DOHH2 (cell line): ENCODE measurements around the gene PPM1H.

Source experiments
- H3F3A ChIP-seq: fragments of 200-600 bp; sonication (generic), shearing (Covaris generic); 2 replicates; pipeline ENCODE4 v1.6.0; 2016; ENCODE audit warnings: antibody characterized with exemption, mild to moderate bottlenecking; ENCODE audit not compliant: control insufficient read depth, insufficient read depth
- H3K27ac ChIP-seq: fragments of 200-600 bp; sonication (generic); 2 replicates; pipeline ENCODE4 v1.5.1; 2014; ENCODE audit warnings: low read depth, mild to moderate bottlenecking, low read length, moderate library complexity
- H3K27me3 ChIP-seq: fragments of 200-600 bp; sonication (generic); 2 replicates; pipeline ENCODE4 v1.6.1; 2014; ENCODE audit warnings: mild to moderate bottlenecking, low read length, mixed read lengths; ENCODE audit not compliant: control insufficient read depth
- H3K36me3 ChIP-seq: fragments of 200-600 bp; sonication (generic); 2 replicates; pipeline ENCODE4 v1.6.1; 2014; ENCODE audit warnings: mild to moderate bottlenecking, low read length, moderate library complexity, mixed read lengths; ENCODE audit not compliant: control insufficient read depth
- H3K4me1 ChIP-seq: fragments of 200-600 bp; sonication (generic); 2 replicates; pipeline ENCODE4 v1.6.1; 2014; ENCODE audit warnings: mild to moderate bottlenecking, low read length, mixed read lengths; ENCODE audit not compliant: control insufficient read depth
- H3K4me2 ChIP-seq: fragments of 200-600 bp; sonication (generic); 2 replicates; pipeline ENCODE4 v1.6.0; 2014; ENCODE audit warnings: mild to moderate bottlenecking, low read length, moderate library complexity
- H3K4me3 ChIP-seq: fragments of 200-600 bp; sonication (generic); 2 replicates; pipeline ENCODE4 v1.5.1; 2014; ENCODE audit warnings: mild to moderate bottlenecking, low read length, mixed read lengths
- H3K79me2 ChIP-seq: fragments of 200-600 bp; sonication (generic); 2 replicates; pipeline ENCODE4 v1.6.1; 2014; ENCODE audit warnings: mild to moderate bottlenecking, low read length, mixed read lengths; ENCODE audit not compliant: control insufficient read depth
- H3K9me2 ChIP-seq: fragments of 200-600 bp; sonication (generic); replicated peaks from 2 replicates; pipeline ENCODE4 v1.6.1; 2014; ENCODE audit warnings: mild to moderate bottlenecking, low read length, mixed read lengths; ENCODE audit not compliant: control insufficient read depth
- H3K9me3 ChIP-seq: fragments of 200-600 bp; sonication (generic); 2 replicates; pipeline ENCODE4 v1.6.1; 2014; ENCODE audit warnings: antibody characterized with exemption, low read length, mixed read lengths; ENCODE audit not compliant: control insufficient read depth, insufficient read depth
- H4K20me1 ChIP-seq: fragments of 200-600 bp; sonication (generic); 2 replicates; pipeline ENCODE4 v1.6.0; 2014; ENCODE audit warnings: low read depth, mild to moderate bottlenecking, antibody characterized with exemption, low read length, moderate library complexity; ENCODE audit not compliant: control insufficient read depth, insufficient read depth
- CTCF ChIP-seq: fragments of 200-600 bp; sonication (generic); IDR thresholded peaks from one replicate; pipeline ENCODE4 v1.5.1; 2014; ENCODE audit warnings: antibody characterized with exemption, mild to moderate bottlenecking, low read depth, low read length; ENCODE audit not compliant: poor library complexity, severe bottlenecking
- EZH2phosphoT487 ChIP-seq: fragments of 200-600 bp; sonication (generic); IDR thresholded peaks from 2 replicates; pipeline ENCODE4 v1.6.1; 2017; ENCODE audit warnings: borderline replicate concordance, mild to moderate bottlenecking, antibody characterized with exemption, low read length, moderate library complexity, mixed read lengths

The PPM1H gene

GRCh38 chr12:62703011-62703380, 232.0 kb downstream of the PPM1H start:
- Histone ChIP-seq H4K20me1 (no peaks in the 10 kb centered on the region), H3K9me2 (no peaks in the 10 kb centered on the region), H3K79me2 (no peaks in the 10 kb centered on the region), H3F3A (no peaks in the 10 kb centered on the region), H3K27ac (no peak overlapping the region), H3K4me2 (no peak overlapping the region), H3K9me3 (no peaks in the 10 kb centered on the region), H3K4me1 (no peaks in the 10 kb centered on the region), H3K36me3 (no peaks in the 10 kb centered on the region), H3K27me3 (no peaks in the 10 kb centered on the region; the same call in 1 of the 2 replicates), H3K4me3 (no peak overlapping the region)
- no peak for TF ChIP-seq CTCF
- no peak for TF ChIP-seq EZH2phosphoT487

GRCh38 chr12:62701492-62701891, 233.5 kb downstream of the PPM1H start:
- Histone ChIP-seq H4K20me1 (no peaks in the 10 kb centered on the region), H3K79me2 (no peaks in the 10 kb centered on the region), H3K27ac (no peak overlapping the region), H3K4me1 (no peaks in the 10 kb centered on the region), H3F3A (no peaks in the 10 kb centered on the region), H3K9me3 (no peaks in the 10 kb centered on the region), H3K27me3 (no peaks in the 10 kb centered on the region; the same call in 1 of the 2 replicates), H3K4me2 (no peak overlapping the region), H3K9me2 (no peaks in the 10 kb centered on the region), H3K4me3 (no peak overlapping the region), H3K36me3 (no peaks in the 10 kb centered on the region)
- no peak for TF ChIP-seq EZH2phosphoT487
- no peak for TF ChIP-seq CTCF

GRCh38 chr12:62700091-62700880, 234.7 kb downstream of the PPM1H start:
- no peaks in the 10 kb centered on the region; the same call in 1 of the 2 replicates for H3K27me3 ChIP-seq
- TF ChIP-seq CTCF (no peak), EZH2phosphoT487 (no peak)
- no peaks in the 10 kb centered on the region for H3F3A ChIP-seq
- H3K4me2 ChIP-seq: no peak overlapping the region
- no peak overlapping the region for H3K4me3 ChIP-seq
- no peaks in the 10 kb centered on the region for H3K79me2 ChIP-seq
- H3K36me3 ChIP-seq: no peaks in the 10 kb centered on the region
- H3K9me3 ChIP-seq: no peaks in the 10 kb centered on the region
- H3K27ac ChIP-seq: no peak overlapping the region
- H3K9me2 ChIP-seq: no peaks in the 10 kb centered on the region
- H4K20me1 ChIP-seq: no peaks in the 10 kb centered on the region
- no peaks in the 10 kb centered on the region for H3K4me1 ChIP-seq
